H1 (cell line): ENCODE measurements around the gene ADAMTS4. TPM values are rescaled to one million over a fixed set of nuclear protein-coding genes. Genes with fewer than 3 reads are reported as not detected.

ENCODE experiments used
- CTCF ChIA-PET: fragments of 300-600 bp; sonication (Branson Sonifier 250); formaldehyde crosslinking; loops from one replicate; lab custom pipeline; 2021; ENCODE audit not compliant: partially characterized antibody; lab: Charles Lee
- POLR2A ChIA-PET: fragments of 300-600 bp; sonication (Branson Sonifier 250); formaldehyde crosslinking; loops from one replicate; lab custom pipeline; 2021; ENCODE audit warnings: inconsistent platforms; ENCODE audit not compliant: partially characterized antibody; lab: Charles Lee
- DNase-seq, 2 experiments: peaks; one replicate each; pipeline versions ENCODE4 v3.0.0 to v3.0.0-alpha.2; 2010 to 2022; ENCODE audit warnings: low spot score in 2 of 2, low read depth in 1 of 2, mixed read lengths in 1 of 2
- FAIRE-seq: peaks from 2 replicates; lab custom pipeline; 2011; peaks lifted over from hg19 to GRCh38; lab: Jason Lieb, UNC
- H2AFZ ChIP-seq: 2 replicates; pipeline ENCODE4 v1.8.1; 2012; ENCODE audit warnings: low read length, inconsistent platforms
- H2AK5ac ChIP-seq: 2 replicates; pipeline ENCODE4 v1.6.1; 2013; ENCODE audit warnings: low read depth, low read length
- H2BK120ac ChIP-seq: replicated peaks from 2 replicates; pipeline ENCODE3; 2013; ENCODE audit warnings: low read depth, low read length, inconsistent platforms
- H2BK12ac ChIP-seq: 2 replicates; pipeline ENCODE4 v1.6.1; 2013; ENCODE audit warnings: low read depth, low read length
- H2BK15ac ChIP-seq: 2 replicates; pipeline ENCODE4 v1.6.1; 2013; ENCODE audit warnings: low read length
- H2BK20ac ChIP-seq: 2 replicates; pipeline ENCODE4 v1.6.1; 2013; ENCODE audit warnings: low read length
- H2BK5ac ChIP-seq: 2 replicates; pipeline ENCODE4 v1.6.1; 2013; ENCODE audit warnings: low read depth, low read length
- H3K14ac ChIP-seq: 2 replicates; pipeline ENCODE4 v1.6.1; 2013; ENCODE audit warnings: inconsistent platforms; ENCODE audit not compliant: insufficient read length
- H3K18ac ChIP-seq: 2 replicates; pipeline ENCODE4 v1.6.1; 2013; ENCODE audit warnings: low read length; ENCODE audit errors: extremely low read depth
- H3K23ac ChIP-seq: 2 replicates; pipeline ENCODE4 v1.6.1; 2013; ENCODE audit warnings: inconsistent platforms; ENCODE audit not compliant: insufficient read length
- H3K23me2 ChIP-seq: 2 replicates; pipeline ENCODE4 v1.6.1; 2013; ENCODE audit warnings: low read depth, low read length
- H3K27ac ChIP-seq: 2 replicates; pipeline ENCODE4 v1.6.1; 2011; ENCODE audit warnings: low read depth, low read length, inconsistent platforms
- H3K27me3 ChIP-seq, 4 experiments: replicated peaks in 1 of 4; 1 replicate in 1 of 4; 2 replicates in 3 of 4; pipeline versions ENCODE4 v1.6.1 to v1.8.1; 2011 to 2013; ENCODE audit warnings: low read length in 3 of 4, mild to moderate bottlenecking in 3 of 4, inconsistent platforms in 2 of 4, mixed read lengths in 2 of 4, moderate library complexity in 1 of 4; ENCODE audit not compliant: control insufficient read depth in 3 of 4, insufficient read depth in 3 of 4; ENCODE audit errors: extremely low read depth in 1 of 4
- H3K36me3 ChIP-seq, 4 experiments: 2 replicates each; pipeline versions ENCODE4 v1.6.1 to v1.8.1; 2011 to 2013; ENCODE audit warnings: mild to moderate bottlenecking in 4 of 4, low read length in 3 of 4, moderate library complexity in 2 of 4, control low read depth in 1 of 4, inconsistent platforms in 1 of 4; ENCODE audit not compliant: insufficient read depth in 4 of 4, control insufficient read depth in 2 of 4
- H3K4ac ChIP-seq: replicated peaks from 2 replicates; pipeline ENCODE3; 2013; ENCODE audit warnings: low read length, low read depth, mixed read lengths, inconsistent platforms; ENCODE audit not compliant: insufficient read length
- H3K4me1 ChIP-seq, 4 experiments: replicated peaks in 1 of 4; 1 replicate in 1 of 4; 2 replicates in 3 of 4; pipeline versions ENCODE4 v1.6.1 to v1.8.1; 2011 to 2013; ENCODE audit warnings: low read length in 3 of 4, inconsistent platforms in 2 of 4, mixed read lengths in 1 of 4; ENCODE audit not compliant: insufficient read depth in 4 of 4, control insufficient read depth in 3 of 4
- H3K4me2 ChIP-seq, 2 experiments: 2 replicates each; pipeline versions ENCODE4 v1.6.1 to v1.8.1; 2011 to 2013; ENCODE audit warnings: low read depth in 2 of 2, low read length in 2 of 2, control low read depth in 1 of 2, inconsistent platforms in 1 of 2, mild to moderate bottlenecking in 1 of 2; ENCODE audit not compliant: insufficient read depth in 1 of 2
- H3K4me3 ChIP-seq, 4 experiments: fragments of 200-600, 300-600 bp in 1 of 4; sonication (generic), shearing (Covaris generic), sonication (Bioruptor Twin) in 1 of 4; 2 replicates each; pipeline versions ENCODE4 v1.5.1 to v1.8.1; 2011 to 2016; ENCODE audit warnings: low read length in 4 of 4, low read depth in 3 of 4, control low read depth in 2 of 4, inconsistent platforms in 2 of 4, mild to moderate bottlenecking in 2 of 4, mixed read lengths in 1 of 4, moderate library complexity in 1 of 4; ENCODE audit not compliant: insufficient read depth in 2 of 4; ENCODE audit errors: extremely low read depth in 1 of 4
- H3K56ac ChIP-seq: replicated peaks from 2 replicates; pipeline ENCODE3; 2013; ENCODE audit warnings: low read depth, mild to moderate bottlenecking, mixed read lengths, low read length, inconsistent platforms; ENCODE audit not compliant: insufficient read length
- H3K79me1 ChIP-seq: 2 replicates; pipeline ENCODE4 v1.6.1; 2013; ENCODE audit warnings: low read depth, low read length, control low read depth
- H3K79me2 ChIP-seq, 2 experiments: 2 replicates each; pipeline versions ENCODE4 v1.6.1 to v1.8.1; 2012 to 2013; ENCODE audit warnings: low read length in 2 of 2, mild to moderate bottlenecking in 2 of 2, inconsistent platforms in 1 of 2; ENCODE audit not compliant: insufficient read depth in 2 of 2, control insufficient read depth in 1 of 2
- H3K9ac ChIP-seq, 4 experiments: replicated peaks in 1 of 4; 1 replicate in 1 of 4; 2 replicates in 3 of 4; pipeline versions ENCODE4 v1.6.1 to v1.8.1; 2011 to 2013; ENCODE audit warnings: low read depth in 3 of 4, low read length in 3 of 4, control low read depth in 2 of 4, mild to moderate bottlenecking in 2 of 4, moderate library complexity in 2 of 4, inconsistent platforms in 1 of 4; ENCODE audit errors: extremely low read depth in 1 of 4
- H3K9me3 ChIP-seq, 2 experiments: 2 replicates each; pipeline versions ENCODE4 v1.6.1 to v1.8.1; 2012 to 2013; ENCODE audit warnings: mild to moderate bottlenecking in 2 of 2, moderate library complexity in 2 of 2, control low read depth in 1 of 2, inconsistent platforms in 1 of 2, low read depth in 1 of 2, low read length in 1 of 2, mixed read lengths in 1 of 2; ENCODE audit not compliant: insufficient read depth in 2 of 2
- H4K20me1 ChIP-seq, 2 experiments: replicated peaks in 1 of 2; 2 replicates each; pipeline versions ENCODE3 to v1.8.1; 2011 to 2013; ENCODE audit warnings: inconsistent platforms in 2 of 2, low read length in 2 of 2, mild to moderate bottlenecking in 1 of 2; ENCODE audit not compliant: insufficient read depth in 2 of 2, control insufficient read depth in 1 of 2
- H4K5ac ChIP-seq: 2 replicates; pipeline ENCODE4 v1.6.1; 2013; ENCODE audit warnings: low read length, low read depth, mixed read lengths, inconsistent platforms; ENCODE audit not compliant: insufficient read length
- H4K8ac ChIP-seq: 2 replicates; pipeline ENCODE4 v1.8.0; 2013; ENCODE audit warnings: mild to moderate bottlenecking, moderate library complexity, low read length, inconsistent platforms; ENCODE audit not compliant: insufficient read depth; ENCODE audit errors: extremely low read depth
- H4K91ac ChIP-seq: replicated peaks from 2 replicates; pipeline ENCODE3; 2013; ENCODE audit warnings: low read length, mixed read lengths, inconsistent platforms; ENCODE audit not compliant: insufficient read length
- BRCA1 ChIP-seq: IDR thresholded peaks from 2 replicates; pipeline ENCODE4 v1.6.1; 2012; ENCODE audit warnings: low read depth, low read length, improper control_type of control experiment
- CBX8 ChIP-seq: fragments of 300-800, 300-1000 bp; sonication (generic); IDR thresholded peaks from 2 replicates; pipeline ENCODE4 v1.7.1; 2016; ENCODE audit warnings: low read depth, low read length, borderline replicate concordance
- CTBP2 ChIP-seq: IDR thresholded peaks from 2 replicates; pipeline ENCODE4 v1.7.0; 2011; ENCODE audit warnings: borderline replicate concordance, mild to moderate bottlenecking, moderate library complexity, mixed read lengths, low read length; ENCODE audit not compliant: insufficient read depth, insufficient read length
- EP300 ChIP-seq, 2 experiments: IDR thresholded peaks; 1 replicate in 1 of 2; 2 replicates in 1 of 2; pipeline ENCODE4 v1.6.1; 2011 to 2012; ENCODE audit warnings: low read depth in 2 of 2, low read length in 2 of 2, mild to moderate bottlenecking in 2 of 2, borderline replicate concordance in 1 of 2, inconsistent platforms in 1 of 2, moderate library complexity in 1 of 2
- JUND ChIP-seq: IDR thresholded peaks from 2 replicates; pipeline ENCODE4 v1.6.1; 2011; ENCODE audit warnings: mild to moderate bottlenecking, improper control_type of control experiment, low read length
- KDM1A ChIP-seq: fragments of 200-600, 300-600 bp; sonication (generic); IDR thresholded peaks from 2 replicates; pipeline ENCODE4 v1.7.1; 2016; ENCODE audit warnings: mild to moderate bottlenecking, low read length, borderline replicate concordance
- NANOG ChIP-seq: IDR thresholded peaks from 2 replicates; pipeline ENCODE4 v1.6.1; 2011; ENCODE audit warnings: low read length, low read depth, mild to moderate bottlenecking, inconsistent platforms; ENCODE audit not compliant: insufficient read depth, poor library complexity, severe bottlenecking
- NRF1 ChIP-seq: IDR thresholded peaks from 2 replicates; pipeline ENCODE4 v1.6.1; 2011; ENCODE audit warnings: mild to moderate bottlenecking, low read depth, low read length, improper control_type of control experiment
- RBBP5 ChIP-seq: IDR thresholded peaks from 2 replicates; pipeline ENCODE4 v1.7.1; 2012; ENCODE audit warnings: low read depth, mild to moderate bottlenecking, inconsistent platforms, low read length, moderate library complexity, borderline replicate concordance
- TAF1 ChIP-seq: IDR thresholded peaks from 2 replicates; pipeline ENCODE4 v1.6.1; 2011; ENCODE audit warnings: mild to moderate bottlenecking, low read depth, low read length
- WGBS, 2 experiments: shearing (Covaris generic) in 1 of 2; methylation state at CpG; one replicate each; pipeline versions ENCODE4 v1.1.6 to v1.1.7; 2013 to 2015; ENCODE audit warnings: low lambda C conversion rate in 2 of 2, mixed read lengths in 2 of 2, inconsistent platforms in 1 of 2, low coverage in 1 of 2, missing lambda C conversion rate in 1 of 2; ENCODE audit not compliant: insufficient replicate concordance in 2 of 2, insufficient coverage in 1 of 2, insufficient read length in 1 of 2; ENCODE audit errors: extremely low coverage in 1 of 2, missing lambda C conversion rate in 1 of 2; 5-methylcytosine and 5-hydroxymethylcytosine counted together
- polyA plus RNA-seq, 7 experiments: library from polyadenylated mRNA; depleted of rRNA in 3 of 7; stranded (reverse) in 5 of 7; unstranded in 2 of 7; fragments of >200 nt in 5 of 7; fragments of 200-250 nt in 2 of 7; gene quantifications; 1 replicate in 5 of 7; 2 replicates in 1 of 7; 4 replicates in 1 of 7; pipeline versions ENCODE4 v1.2.1 to v1.2.3, GENCODE V29; 2011 to 2013; ENCODE audit warnings: missing spikeins in 2 of 7, mixed read lengths in 2 of 7
- total RNA-seq: library from RNA; stranded (reverse); fragmentation: NEBNext Ultra II Directional; extraction: Animal tissue kit (Norgen Biotek cat#: 25700); gene quantifications from 2 replicates; pipeline ENCODE4 v1.2.1, GENCODE V29; 2021
- TF ChIP-seq, protein P1 (sequence below): IDR thresholded peaks from 2 replicates; pipeline ENCODE4 v1.6.1; 2012; ENCODE audit warnings: inconsistent platforms

The ADAMTS4 gene
- total and polyA plus RNA-seq, 2 of the 8 experiments (the other 6 are each of a cell fraction or from before 2014, with no cell fraction given), result 4.6 to 7.2 TPM

DNA sequence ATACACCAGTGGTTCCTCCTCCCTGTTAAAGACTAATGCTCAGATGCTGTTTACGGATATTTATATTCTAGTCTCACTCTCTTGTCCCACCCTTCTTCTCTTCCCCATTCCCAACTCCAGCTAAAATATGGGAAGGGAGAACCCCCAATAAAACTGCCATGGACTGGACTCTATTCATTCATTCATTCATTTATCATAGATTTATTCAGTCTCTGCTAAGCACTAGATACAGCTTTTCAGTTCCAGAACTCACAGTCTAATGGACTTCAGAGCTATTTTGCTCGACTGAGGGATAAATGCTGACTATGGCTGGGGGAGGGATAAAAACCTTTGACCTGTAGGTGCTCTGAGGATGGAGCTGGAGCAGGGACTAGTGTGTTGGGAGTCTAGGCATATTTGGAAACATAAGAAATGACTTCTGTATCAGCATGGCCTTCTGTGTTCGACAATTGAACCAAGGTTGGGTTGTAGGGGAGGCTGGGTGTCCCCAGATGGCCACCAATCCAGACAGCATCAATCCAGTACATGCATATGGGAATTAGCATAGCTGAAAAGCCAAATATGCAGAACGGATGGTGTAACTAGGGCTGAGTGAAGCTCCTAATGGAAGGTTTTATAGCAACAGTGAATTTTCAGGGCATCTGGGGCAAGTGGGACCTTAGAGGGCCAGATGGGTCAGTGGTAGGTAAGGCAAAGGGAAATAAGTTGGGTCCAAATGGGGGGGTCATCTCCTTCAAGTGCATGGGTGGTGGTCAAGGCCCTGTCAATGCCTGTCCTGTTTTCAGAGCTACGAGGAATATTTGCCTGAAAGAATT, 20.4 kb upstream of the ADAMTS4 start:
- Histone ChIP-seq H3K79me1 (no peaks in the 10 kb centered on the region), H3K9ac (no peak overlapping the region), H3K23ac (no peak overlapping the region), H2BK12ac (no peak overlapping the region), H4K20me1 (no peaks in the 10 kb centered on the region), H3K9me3 (no peaks in the 10 kb centered on the region), H3K27me3 (0 out of 7 replicates have a peak, but pooled peaks cover 0 to 2% (median 0%) of the 10 kb centered on the region in 4 experiments), H4K5ac (no peak overlapping the region), H2BK15ac (no peak overlapping the region), H3K18ac (no peak overlapping the region), H2BK5ac (no peak overlapping the region), H4K8ac (no peak overlapping the region), H3K36me3 (peaks cover under 1 to 3% (median 1%) of the 10 kb centered on the region in 4 experiments; a peak in 5 of 8 replicates), H3K4me1 (peaks cover 0 to 13% (median 0%) of the 10 kb centered on the region in 4 experiments; a peak in 3 of 7 replicates), H3K27ac (no peak overlapping the region), H2AK5ac (no peak overlapping the region), H3K79me2 (no peaks in the 10 kb centered on the region), H3K4me3 (no peak overlapping the region), H3K56ac (no peak overlapping the region), H3K4me2 (no peak overlapping the region; a peak in 1 of 4 replicates), H2BK20ac (0 out of 2 replicates have a peak overlapping the region, but pooled peaks have one; percentile 19), H3K14ac (no peak overlapping the region), H4K91ac (no peak overlapping the region), H3K4ac (no peak overlapping the region), H2AFZ (no peak overlapping the region), H3K23me2 (no peaks in the 10 kb centered on the region), H2BK120ac (no peak overlapping the region)
- 88% methylated on average over 5 of the region's 5 CpGs; no CpG with 5 or more reads in 1 of the 2 experiments for WGBS, 2 experiments
- DNase-seq, result no peak
- ChIA-PET CTCF (interaction anchor here (0.6 to 23.7 kb wide), 13 partner anchors 9 to 931 kb away, joined by 3 to 427 read pairs (median 5); partner anchors contain the start of genes ADAMTS4, NDUFS2 and TOMM40L), POLR2A (interaction anchor here (0.7 to 9.9 kb wide), 7 partner anchors 8 to 71 kb away, joined by 3 to 82 read pairs (median 3); partner anchors contain the start of genes ADAMTS4 and NDUFS2)
- FAIRE-seq, result no peak
- TF ChIP-seq NRF1, result no peak
- no peak for TF ChIP-seq TAF1
- TF ChIP-seq, protein P1, sequence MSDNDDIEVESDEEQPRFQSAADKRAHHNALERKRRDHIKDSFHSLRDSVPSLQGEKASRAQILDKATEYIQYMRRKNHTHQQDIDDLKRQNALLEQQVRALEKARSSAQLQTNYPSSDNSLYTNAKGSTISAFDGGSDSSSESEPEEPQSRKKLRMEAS, result no peak
- no peak for TF ChIP-seq BRCA1
- TF ChIP-seq RBBP5, result no peak
- TF ChIP-seq CBX8, result no peak
- no peak for TF ChIP-seq CTBP2
- no peak for TF ChIP-seq JUND
- TF ChIP-seq KDM1A, result no peak
- no peak for TF ChIP-seq EP300 (IDR thresholded peaks at IDR 0.05; ENCODE audit: borderline replicate concordance in 1 of 2, low read depth in 2 of 2, low read length in 2 of 2)
- TF ChIP-seq NANOG, result no peak
